Aorta (tissue), 4 donors: ENCODE results near the gene GRK7. TPM values are rescaled to one million over a fixed set of nuclear protein-coding genes. Genes with fewer than 3 reads are reported as not detected.

Experiments used
- polyA plus RNA-seq, 2 donors: library from polyadenylated mRNA; stranded (reverse); fragments of 200-250 nt; gene quantifications; one replicate each; pipeline ENCODE4 v1.2.3, GENCODE V29; 2013
- total RNA-seq, 2 donors: library from RNA; stranded (reverse); fragmentation: NEBNext Ultra II Directional; extraction: Animal tissue kit (Norgen Biotek cat#: 25700); gene quantifications; one replicate each; pipeline ENCODE4 v1.2.1, GENCODE V29; 2021
- donor health status: healthy with polysubstance abuse.
- donor health status: Bipolar disorder and iron deficiency.
- donor health status: DM: no; HTN: no; CAD: no.
- donor health status: DM: yes; HTN: yes; CAD: no.

Gene GRK7
- total and polyA plus RNA-seq, 4 donors, result 0.23 TPM; not detected in 3

Other genes starting within 250 kb of the GRK7 start
- gene RNF7, start 25.1 kb upstream of the GRK7 start, total RNA-seq, result 10 to 100 TPM; 68.3 to 76.3 TPM
- gene RNF7, start 25.1 kb upstream of the GRK7 start, polyA plus RNA-seq, result 100 to 1,000 TPM; 123 to 221 TPM
- 100 to 1,000 TPM; 127 to 128 TPM for gene ATP1B3, start 113.2 kb downstream of the GRK7 start, total RNA-seq
- gene ATP1B3, start 113.2 kb downstream of the GRK7 start, polyA plus RNA-seq, result 100 to 1,000 TPM in 1 of 2 donors, 10 to 100 TPM in 1; 94.9 to 142 TPM